HG03571 (cell line): Measurements from ENCODE around the gene DPRX.

ENCODE experiments used
- ATAC-seq: cut with Tn5 transposase; IDR thresholded peaks from one replicate; pipeline ENCODE4 v1.9.1; 2021; ENCODE audit not compliant: unreplicated experiment

DPRX gene, protein sequence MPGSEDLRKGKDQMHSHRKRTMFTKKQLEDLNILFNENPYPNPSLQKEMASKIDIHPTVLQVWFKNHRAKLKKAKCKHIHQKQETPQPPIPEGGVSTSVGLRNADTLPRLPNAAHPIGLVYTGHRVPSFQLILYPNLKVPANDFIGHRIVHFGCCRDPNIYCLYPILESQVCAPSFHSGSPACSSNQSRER

DNA sequence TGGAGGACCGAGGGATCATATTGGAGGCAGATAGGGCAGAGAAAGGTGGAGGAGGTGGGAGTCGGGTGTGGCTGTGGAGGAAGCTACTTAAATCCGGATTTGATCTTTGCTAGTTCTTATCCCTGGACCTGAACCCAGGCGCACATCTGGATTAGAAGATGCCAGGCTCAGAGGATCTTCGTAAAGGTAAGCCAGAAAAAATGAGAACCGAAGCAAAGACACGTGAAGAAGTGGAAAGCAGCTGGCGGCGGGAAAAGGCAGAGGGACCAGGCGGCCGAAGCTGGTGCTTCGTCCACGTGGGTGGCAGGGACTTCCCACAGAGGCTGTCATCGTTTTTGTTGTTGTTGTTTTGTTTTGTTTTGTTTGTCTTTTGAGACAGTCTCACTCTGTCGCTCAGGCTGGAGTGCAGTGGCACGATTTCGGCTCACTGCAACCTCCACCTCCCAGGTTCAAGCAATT lies at the start of gene DPRX:
DPRX (plus strand) TSS at position 51 of the 459 bp plus-strand sequence; CDS start at position 159, 108 bp downstream.
- ATAC-seq: no peak

DNA sequence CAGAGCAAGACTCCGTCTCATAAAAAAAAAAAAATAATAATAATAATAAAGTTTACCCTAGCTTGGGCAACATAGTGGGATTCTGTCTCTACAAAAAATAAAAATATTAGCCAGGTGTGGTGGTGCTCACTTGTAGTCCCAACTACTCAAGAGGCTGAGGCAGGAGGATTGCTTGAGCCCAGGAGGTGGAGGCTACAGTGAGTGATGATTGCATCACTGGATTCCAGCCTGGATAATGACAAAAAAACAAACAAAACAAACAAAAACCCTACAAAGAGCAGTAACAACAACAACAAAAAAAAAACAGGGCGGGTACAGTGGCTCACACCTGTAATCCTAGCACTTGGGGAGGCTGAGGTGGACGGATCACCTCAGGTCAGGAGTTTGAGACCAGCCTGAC lies 48.6 kb upstream of the DPRX start:
- ATAC-seq: no peak

DNA sequence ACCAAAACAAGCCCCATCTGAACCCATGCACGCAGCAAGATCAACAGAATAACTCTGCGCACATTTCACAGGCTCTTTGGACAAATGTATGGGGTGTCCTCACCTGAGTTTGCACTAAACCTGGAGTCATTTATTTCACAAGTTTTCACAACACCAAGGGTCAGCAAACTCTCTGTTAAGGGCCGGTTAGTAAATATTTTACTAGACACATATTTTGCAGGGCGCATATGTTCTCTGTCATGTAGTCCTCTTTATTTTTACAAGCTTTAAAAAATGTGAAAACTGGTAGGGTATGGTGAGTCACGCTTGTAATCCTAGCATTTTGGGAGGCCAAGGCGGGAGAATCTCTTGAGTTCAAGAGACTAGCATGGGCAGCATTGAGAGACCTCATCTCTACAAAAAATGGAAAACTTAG lies 45.5 kb upstream of the DPRX start:
- no peak for ATAC-seq

- no peak for ATAC-seq
Observed at GRCh38 chr19:53594811-53595509, 36.8 kb upstream of the DPRX start.

GRCh38 chr19:53595510-53595867 lies 36.3 kb upstream of the DPRX start:
- ATAC-seq: no peak

DNA sequence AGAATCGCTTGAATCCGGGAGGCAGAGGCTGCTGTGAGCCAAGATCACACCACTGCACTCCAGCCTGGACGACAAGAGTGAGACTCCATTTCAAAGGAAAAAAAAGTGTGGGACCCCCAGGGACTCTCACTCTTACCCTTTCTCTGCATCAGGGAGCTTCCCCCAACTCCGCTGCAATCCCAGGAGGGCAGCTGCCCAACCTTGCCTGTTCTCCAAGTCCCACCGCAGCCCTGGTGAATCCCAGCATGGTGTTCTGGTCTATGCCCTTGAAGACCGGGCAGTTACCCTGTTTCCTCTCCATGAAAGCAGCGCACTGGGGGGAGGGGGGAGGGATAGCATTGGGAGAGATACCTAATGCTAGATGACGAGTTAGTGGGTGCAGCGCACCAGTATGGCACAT lies 35.7 kb upstream of the DPRX start:
- ATAC-seq: no peak

DNA sequence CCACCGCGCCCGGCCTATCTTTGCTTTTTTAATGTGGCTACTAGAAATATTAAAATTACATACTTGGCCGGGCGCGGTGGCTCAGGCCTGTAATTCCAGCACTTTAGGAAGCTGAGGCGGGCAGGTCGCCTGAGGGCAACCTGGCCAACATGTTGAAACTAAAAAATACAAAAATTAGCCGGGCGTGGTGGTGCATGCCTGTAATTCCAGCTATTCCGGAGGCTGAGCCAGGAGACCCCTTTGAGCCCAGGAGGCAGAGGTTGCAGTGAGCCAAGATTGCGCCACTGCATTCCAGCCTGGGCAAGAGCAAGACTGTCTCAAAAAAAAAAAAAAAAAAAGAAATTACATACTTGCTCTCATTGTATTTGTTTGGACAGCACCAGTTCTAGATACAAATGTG lies 34.8 kb upstream of the DPRX start:
- no peak for ATAC-seq

- no peak for ATAC-seq
Observed at GRCh38 chr19:53598361-53598760, 33.4 kb upstream of the DPRX start.

DNA sequence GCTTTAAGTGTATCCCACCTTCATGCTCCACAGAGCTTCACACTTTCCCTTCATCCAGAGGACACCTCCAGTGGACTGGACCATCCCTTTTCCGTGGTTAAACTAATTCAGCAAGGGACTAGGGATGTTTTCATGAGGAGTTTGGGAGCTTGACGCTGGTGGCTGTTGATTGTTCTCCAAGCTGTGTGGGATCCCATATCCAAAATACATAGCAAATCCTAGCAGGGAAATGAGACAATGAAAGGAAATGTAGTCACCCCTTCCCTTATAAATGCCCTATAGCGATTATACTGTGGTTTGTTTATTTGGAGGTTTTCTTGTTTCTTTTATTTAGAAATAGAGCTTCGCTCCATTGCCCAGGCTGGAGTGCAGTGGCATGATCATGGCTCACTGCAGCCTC lies 31.6 kb upstream of the DPRX start:
- no peak for ATAC-seq

DNA sequence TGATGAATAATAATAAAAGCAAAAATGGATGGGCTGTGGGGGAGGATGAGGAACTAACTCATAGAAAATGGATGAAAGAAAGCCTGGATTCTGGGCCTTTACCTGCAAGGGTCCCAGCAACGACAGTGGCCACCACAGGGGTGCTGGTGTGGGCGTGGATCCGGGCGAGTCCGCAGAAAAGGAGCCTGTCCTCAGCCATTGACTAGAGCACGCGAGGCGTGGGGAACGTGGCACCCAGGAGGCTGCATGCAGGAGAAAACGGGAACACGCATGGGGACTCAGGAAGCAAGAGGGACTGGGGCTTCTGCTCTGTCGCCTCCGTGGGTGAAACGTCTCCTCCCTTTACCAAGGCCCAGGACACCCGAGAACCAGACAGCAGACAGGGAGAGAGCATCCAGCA lies 25.8 kb upstream of the DPRX start:
- ATAC-seq: no peak

DNA sequence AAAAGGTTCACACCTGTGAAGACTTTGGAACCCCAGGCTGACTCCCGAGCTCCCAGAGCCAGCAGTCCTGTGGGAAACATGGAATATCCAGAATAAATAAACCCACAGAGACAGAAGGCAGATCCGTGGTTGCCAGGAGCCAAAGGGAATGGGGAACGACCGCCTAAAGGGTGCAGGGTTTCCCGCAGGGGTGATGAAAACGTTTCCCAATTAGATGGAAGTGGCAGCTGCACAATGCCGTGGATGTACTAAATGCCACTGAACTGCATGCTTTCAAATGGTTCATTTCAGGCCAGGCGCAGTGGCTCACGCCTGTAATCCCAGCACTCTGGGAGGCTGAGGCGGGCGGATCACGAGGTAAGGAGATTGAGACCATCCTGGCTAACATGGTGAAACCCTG lies 23.4 kb upstream of the DPRX start:
- no peak for ATAC-seq

DNA sequence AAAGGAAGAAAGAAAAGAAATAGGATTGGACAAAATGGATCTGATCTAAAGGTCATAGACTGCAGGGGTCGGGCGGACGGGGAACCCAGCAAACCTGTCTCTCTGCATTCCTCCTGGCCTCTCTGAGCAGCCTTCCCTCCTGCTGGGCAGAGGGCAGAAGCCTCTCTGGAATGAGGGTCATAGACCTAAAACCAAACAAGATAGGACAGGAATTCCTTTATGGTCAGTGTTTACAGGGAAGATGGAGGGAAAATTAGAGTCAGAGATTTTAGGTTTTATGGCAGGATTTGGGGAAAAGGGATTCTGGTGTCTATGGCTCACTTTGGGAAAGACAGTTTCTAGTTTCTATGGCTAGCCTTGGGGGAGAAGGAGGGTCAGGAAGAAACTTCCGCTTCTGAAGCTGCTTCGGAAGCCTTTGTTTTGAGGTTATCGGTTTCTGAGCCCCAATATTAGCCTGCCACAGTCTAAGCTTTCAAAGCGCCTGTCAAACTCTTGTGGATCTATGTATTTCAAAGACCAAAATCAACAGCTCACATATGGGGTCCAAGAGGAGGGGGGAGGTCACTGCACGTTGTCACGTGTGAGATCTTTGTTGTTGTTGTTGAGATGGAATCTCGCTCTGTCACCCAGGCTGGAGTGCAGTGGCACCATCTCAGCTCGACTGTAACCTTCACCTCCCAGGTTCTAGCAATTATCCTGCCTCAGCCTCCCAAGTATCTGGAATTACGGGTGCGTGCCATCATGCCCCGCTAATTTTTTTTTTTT lies 18.9 kb upstream of the DPRX start:
- no peak for ATAC-seq

DNA sequence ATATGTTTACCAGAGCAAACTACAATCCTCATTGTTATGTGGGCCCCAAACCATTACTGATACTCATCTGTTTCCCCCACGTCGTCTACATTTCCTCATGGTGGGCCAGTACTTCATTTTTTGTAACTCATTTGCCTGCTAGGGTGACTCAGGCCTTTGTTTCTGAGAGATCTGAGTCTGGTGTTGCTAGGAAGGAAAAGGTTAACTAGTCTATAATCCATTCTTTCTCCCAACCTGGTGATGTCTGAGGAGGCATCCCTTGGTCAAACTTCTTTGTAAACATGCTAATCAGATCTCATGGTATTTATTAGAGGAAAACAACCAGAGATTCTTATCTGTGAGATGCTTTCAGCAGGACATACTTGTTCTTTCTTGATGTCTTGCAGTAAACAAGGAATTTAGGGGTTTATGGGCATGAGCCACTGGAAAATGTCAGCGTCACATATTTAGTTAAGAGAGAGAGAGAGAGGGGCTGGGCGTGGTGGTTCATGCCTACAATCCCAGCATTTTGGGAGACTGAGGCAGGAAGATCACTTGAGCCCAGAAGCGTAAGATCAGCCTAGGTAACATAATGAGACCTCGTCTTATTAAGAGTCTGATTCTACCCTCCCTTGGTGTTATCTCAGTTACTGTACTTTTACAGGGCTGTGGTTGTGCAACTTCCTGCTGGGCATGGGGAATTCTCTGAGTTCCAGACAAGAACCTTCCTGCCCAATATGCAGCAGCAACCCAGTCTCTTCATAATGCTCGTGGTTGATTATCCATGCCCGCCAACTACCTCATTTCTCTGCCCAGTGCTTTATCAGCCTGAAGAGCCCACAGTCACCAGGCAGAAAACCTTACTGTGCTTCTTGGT lies 9.7 kb upstream of the DPRX start:
- ATAC-seq: no peak

GRCh38 chr19:53624771-53625545 lies 6.8 kb upstream of the DPRX start:
- ATAC-seq: no peak

- no peak for ATAC-seq
Observed at GRCh38 chr19:53626486-53626885, 5.3 kb upstream of the DPRX start.

GRCh38 chr19:53626976-53627375 lies 4.8 kb upstream of the DPRX start:
- no peak for ATAC-seq

- no peak for ATAC-seq
Observed at GRCh38 chr19:53634768-53635167, 3.0 kb downstream of the DPRX start.

DNA sequence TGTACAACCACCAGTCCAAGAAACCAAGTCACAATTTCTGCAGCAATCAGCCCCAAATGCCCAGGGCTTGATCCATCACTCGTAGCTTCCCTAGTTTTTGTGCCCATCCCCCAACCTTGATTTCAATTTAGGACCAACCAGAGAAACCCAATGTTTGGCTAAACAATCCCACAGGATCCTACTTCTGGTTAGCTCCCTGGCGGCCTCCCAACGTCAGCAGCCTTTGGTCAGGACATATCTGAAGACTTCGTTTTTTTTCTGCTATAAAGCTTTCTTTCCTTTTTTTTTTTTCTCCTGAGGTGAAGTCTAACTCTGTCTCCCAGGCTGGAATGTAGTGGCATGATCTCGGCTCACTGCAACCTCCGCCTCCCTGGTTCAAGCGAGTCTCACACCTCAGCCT lies 7.7 kb downstream of the DPRX start:
- no peak for ATAC-seq

- ATAC-seq: no peak
Observed at GRCh38 chr19:53642381-53643099, 10.7 kb downstream of the DPRX start.
